ENCODE data around the gene ZFAND3.

DNA sequence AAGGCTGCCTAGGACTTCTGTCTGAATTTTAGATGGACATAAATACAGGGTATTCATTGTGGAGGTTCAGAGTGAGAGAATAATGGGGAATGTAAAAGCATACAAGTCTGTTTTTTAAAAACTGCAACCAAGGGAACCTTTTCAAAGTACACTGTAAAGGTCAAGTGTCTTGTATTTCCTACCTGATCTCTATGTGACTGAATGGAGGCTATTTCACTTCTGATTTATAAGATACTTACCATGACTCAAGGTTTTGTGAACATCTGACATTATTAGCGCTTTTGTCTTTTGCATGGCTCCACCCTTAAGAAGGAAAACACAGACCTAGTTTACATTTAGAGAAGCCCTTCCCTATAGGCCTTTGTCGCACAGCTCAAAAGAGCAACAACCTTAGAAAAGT, 126.5 kb downstream of the ZFAND3 start:
- TF ChIP-seq, protein P1, sequence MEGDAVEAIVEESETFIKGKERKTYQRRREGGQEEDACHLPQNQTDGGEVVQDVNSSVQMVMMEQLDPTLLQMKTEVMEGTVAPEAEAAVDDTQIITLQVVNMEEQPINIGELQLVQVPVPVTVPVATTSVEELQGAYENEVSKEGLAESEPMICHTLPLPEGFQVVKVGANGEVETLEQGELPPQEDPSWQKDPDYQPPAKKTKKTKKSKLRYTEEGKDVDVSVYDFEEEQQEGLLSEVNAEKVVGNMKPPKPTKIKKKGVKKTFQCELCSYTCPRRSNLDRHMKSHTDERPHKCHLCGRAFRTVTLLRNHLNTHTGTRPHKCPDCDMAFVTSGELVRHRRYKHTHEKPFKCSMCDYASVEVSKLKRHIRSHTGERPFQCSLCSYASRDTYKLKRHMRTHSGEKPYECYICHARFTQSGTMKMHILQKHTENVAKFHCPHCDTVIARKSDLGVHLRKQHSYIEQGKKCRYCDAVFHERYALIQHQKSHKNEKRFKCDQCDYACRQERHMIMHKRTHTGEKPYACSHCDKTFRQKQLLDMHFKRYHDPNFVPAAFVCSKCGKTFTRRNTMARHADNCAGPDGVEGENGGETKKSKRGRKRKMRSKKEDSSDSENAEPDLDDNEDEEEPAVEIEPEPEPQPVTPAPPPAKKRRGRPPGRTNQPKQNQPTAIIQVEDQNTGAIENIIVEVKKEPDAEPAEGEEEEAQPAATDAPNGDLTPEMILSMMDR (IDR thresholded peaks at IDR 0.05), result no peak
- TF ChIP-seq POLR2A (IDR thresholded peaks at IDR 0.05), result no peak

All from upper lobe of left lung (tissue), 4 donors.